GM06990 (cell line): Measurements from ENCODE around the gene NELFA.

Experiments used
- DNase-seq: peaks from one replicate; pipeline ENCODE4 v3.0.0-alpha.2; 2011; ENCODE audit not compliant: insufficient read length; ENCODE audit errors: extremely low read depth
- H3K27me3 ChIP-seq: replicated peaks from 2 replicates; pipeline ENCODE4 v1.6.0; 2011; ENCODE audit warnings: low read length; ENCODE audit not compliant: control insufficient read depth, insufficient read depth
- H3K36me3 ChIP-seq: 2 replicates; pipeline ENCODE4 v1.5.1; 2011; ENCODE audit warnings: low read length; ENCODE audit not compliant: control insufficient read depth, insufficient read depth
- H3K4me3 ChIP-seq: replicated peaks from 2 replicates; pipeline ENCODE4 v1.5.1; 2011; ENCODE audit warnings: low read depth, mild to moderate bottlenecking, control low read depth, low read length
- TF ChIP-seq, protein P1 (sequence below): IDR thresholded peaks from 2 replicates; pipeline ENCODE4 v1.5.1; 2011; ENCODE audit warnings: low read length, control low read depth, mild to moderate bottlenecking, inconsistent platforms; ENCODE audit not compliant: insufficient read depth, poor library complexity, severe bottlenecking

NELFA gene

DNA sequence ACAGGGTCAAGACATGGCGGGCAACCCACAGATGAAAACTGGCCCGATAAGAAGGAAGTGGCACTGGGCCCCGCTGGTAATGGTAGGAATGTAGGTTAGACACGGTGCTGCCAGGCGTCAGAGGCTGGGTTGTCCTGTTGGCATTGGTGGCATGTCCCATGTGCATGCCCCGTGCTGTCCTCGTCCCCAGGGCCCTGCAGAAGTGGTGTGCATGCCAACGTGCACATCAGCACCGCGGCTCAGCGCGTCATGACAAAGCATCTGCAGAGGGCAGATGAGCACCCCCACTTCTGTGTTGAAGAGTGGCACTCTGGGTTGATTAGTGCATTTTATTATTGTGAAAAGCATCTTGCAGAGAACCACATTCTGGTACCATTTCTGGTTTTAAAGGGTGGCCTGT is 35.6 kb downstream of the NELFA start:
- no peak for DNase-seq
- H3K36me3 ChIP-seq = peaks cover 38% of the 10 kb centered on the region
- TF ChIP-seq, protein P1, sequence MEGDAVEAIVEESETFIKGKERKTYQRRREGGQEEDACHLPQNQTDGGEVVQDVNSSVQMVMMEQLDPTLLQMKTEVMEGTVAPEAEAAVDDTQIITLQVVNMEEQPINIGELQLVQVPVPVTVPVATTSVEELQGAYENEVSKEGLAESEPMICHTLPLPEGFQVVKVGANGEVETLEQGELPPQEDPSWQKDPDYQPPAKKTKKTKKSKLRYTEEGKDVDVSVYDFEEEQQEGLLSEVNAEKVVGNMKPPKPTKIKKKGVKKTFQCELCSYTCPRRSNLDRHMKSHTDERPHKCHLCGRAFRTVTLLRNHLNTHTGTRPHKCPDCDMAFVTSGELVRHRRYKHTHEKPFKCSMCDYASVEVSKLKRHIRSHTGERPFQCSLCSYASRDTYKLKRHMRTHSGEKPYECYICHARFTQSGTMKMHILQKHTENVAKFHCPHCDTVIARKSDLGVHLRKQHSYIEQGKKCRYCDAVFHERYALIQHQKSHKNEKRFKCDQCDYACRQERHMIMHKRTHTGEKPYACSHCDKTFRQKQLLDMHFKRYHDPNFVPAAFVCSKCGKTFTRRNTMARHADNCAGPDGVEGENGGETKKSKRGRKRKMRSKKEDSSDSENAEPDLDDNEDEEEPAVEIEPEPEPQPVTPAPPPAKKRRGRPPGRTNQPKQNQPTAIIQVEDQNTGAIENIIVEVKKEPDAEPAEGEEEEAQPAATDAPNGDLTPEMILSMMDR = no peak
- no peaks in the 10 kb centered on the region for H3K27me3 ChIP-seq
- H3K4me3 ChIP-seq = no peak overlapping the region

- no peak for DNase-seq
- H3K27me3 ChIP-seq = no peaks in the 10 kb centered on the region
- TF ChIP-seq, protein P1 = no peak
- no peak overlapping the region for H3K4me3 ChIP-seq
- H3K36me3 ChIP-seq = peaks cover 41% of the 10 kb centered on the region
Measured at GRCh38 chr4:1972414-1972813, 36.4 kb downstream of the NELFA start.

DNA sequence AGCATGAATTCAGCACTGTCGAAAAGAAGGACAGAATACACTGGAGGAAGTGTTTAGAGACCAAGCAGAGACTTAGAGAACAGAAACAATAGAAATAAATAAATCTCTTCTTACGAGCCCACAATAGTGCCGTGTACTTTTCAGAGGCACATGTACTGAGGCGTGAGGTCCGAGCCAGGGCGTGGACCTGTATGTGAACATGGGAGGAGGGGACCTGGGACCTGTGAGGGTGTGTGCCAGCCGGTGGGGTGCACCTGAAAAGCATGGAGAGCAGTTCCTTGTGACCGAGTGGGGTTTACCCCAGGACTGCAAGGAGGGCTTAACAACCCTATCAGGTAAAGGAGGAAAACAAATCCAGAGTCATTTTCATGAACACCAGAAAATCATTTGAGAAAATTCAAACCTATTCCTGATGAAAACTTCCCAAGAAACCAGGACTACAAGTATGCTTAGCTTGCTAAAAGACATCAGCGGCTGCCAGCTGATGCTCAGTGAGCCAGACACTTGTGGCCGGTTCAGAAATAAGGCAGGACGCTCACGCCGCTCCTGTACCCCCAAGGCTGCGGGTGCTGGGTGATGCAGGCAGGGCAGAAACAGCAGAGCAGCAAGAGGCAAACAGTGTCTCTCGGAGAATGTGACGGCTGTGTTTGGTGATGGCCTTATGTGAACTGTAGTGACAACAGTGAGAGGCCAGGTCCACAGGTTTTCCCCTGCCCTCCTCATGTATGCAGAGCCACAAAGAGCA is 37.1 kb downstream of the NELFA start:
- TF ChIP-seq, protein P1 = no peak
- Histone ChIP-seq H3K4me3 (no peak overlapping the region), H3K27me3 (no peaks in the 10 kb centered on the region), H3K36me3 (peaks cover 36% of the 10 kb centered on the region)
- no peak for DNase-seq

GRCh38 chr4:1970926-1971325 is 37.8 kb downstream of the NELFA start:
- TF ChIP-seq, protein P1 = no peak
- H3K27me3 ChIP-seq = no peaks in the 10 kb centered on the region
- DNase-seq = no peak
- H3K36me3 ChIP-seq = peaks cover 29% of the 10 kb centered on the region
- H3K4me3 ChIP-seq = no peak overlapping the region

- Histone ChIP-seq H3K4me3 (no peak overlapping the region), H3K27me3 (no peaks in the 10 kb centered on the region), H3K36me3 (peaks cover 21% of the 10 kb centered on the region)
- no peak for DNase-seq
- TF ChIP-seq, protein P1 = no peak
Measured at GRCh38 chr4:1969928-1970723, 38.6 kb downstream of the NELFA start.
